Measurements from ENCODE around the gene ATF7.

GRCh38 chr12:53651737-53652136 lies 25.6 kb upstream of the ATF7 start:
- no peak for TF ChIP-seq CTCF (conservative IDR thresholded peaks at IDR 0.05 in 1 of 2, IDR thresholded peaks at IDR 0.05 in 1 of 2; ENCODE audit: extremely low read depth in 1 of 2, insufficient read depth in 1 of 2, low read depth in 1 of 2, low read length in 2 of 2)
- TF ChIP-seq EZH2 (IDR thresholded peaks at IDR 0.05; ENCODE audit: borderline replicate concordance, low read length), result no peak
